K562 (cell line): ENCODE measurements around the gene SEMA6B. TPM values are rescaled to one million over a fixed set of nuclear protein-coding genes. Genes with fewer than 3 reads are reported as not detected.

Experiments
- BCOR ChIP-seq: fragments of 450-650 bp; IDR thresholded peaks from 2 replicates; pipeline ENCODE4 v1.6.1; 2016
- KDM1A ChIP-seq, 2 experiments: fragments of 450-650 bp; IDR thresholded peaks; 2 replicates each; pipeline ENCODE4 v1.6.1; 2016; ENCODE audit warnings: mild to moderate bottlenecking in 2 of 2
- MTF1 ChIP-seq: fragments of 250-450 bp; sonication (Bioruptor Pico); IDR thresholded peaks from 2 replicates; pipeline ENCODE4 v1.9.0; 2021; ENCODE audit warnings: moderate library complexity, mild to moderate bottlenecking, inconsistent platforms, borderline replicate concordance
- MYNN ChIP-seq, 2 experiments: sonication (generic); formaldehyde crosslinking in 1 of 2; IDR thresholded peaks; 2 replicates each; pipeline versions ENCODE4 v1.5.0 to v1.6.1; 2016 to 2020; ENCODE audit warnings: antibody characterized with exemption in 1 of 2, missing genetic modification reagents in 1 of 2
- SMARCB1 ChIP-seq: IDR thresholded peaks from 2 replicates; pipeline ENCODE4 v1.6.1; 2011; ENCODE audit warnings: improper control_type of control experiment, low read depth; ENCODE audit not compliant: insufficient read length
- ZNF121 ChIP-seq: sonication (generic); formaldehyde crosslinking; conservative IDR thresholded peaks from 2 replicates; pipeline ENCODE4 v1.8.0; 2022; ENCODE audit warnings: missing genetic modification reagents
- ZNF140 ChIP-seq: fragments of 250-450 bp; sonication (Bioruptor Pico); IDR thresholded peaks from 2 replicates; pipeline ENCODE4 v1.8.0; 2021; ENCODE audit warnings: moderate library complexity, mild to moderate bottlenecking, inconsistent platforms
- ZNF778 ChIP-seq: fragments of 450-650 bp; formaldehyde crosslinking; IDR thresholded peaks from 2 replicates; pipeline ENCODE4 v1.4.0; 2020; ENCODE audit warnings: mild to moderate bottlenecking, moderate library complexity
- polyA plus RNA-seq, 8 experiments: library from polyadenylated mRNA; depleted of rRNA in 4 of 8; stranded (reverse) in 5 of 8; unstranded in 3 of 8; fragments of >200 nt; fragmentation: Nextera tagmentation in 2 of 8; fragmentation: Illumina TruSeq in 1 of 8; extraction: Ambion mirVana in 2 of 8; extraction: Trizol in 1 of 8; gene quantifications; 2 replicates each; pipeline versions ENCODE4 v1.2.1 to v1.2.3, GENCODE V29; 2011 to 2014; ENCODE audit warnings: inconsistent platforms in 1 of 8, missing spikeins in 1 of 8
- total RNA-seq, 7 experiments: library from RNA; depleted of rRNA in 6 of 7; stranded (reverse); fragments of >200 nt in 6 of 7; fragmentation: Illumina TruSeq in 2 of 7; extraction: Trizol in 2 of 7; gene quantifications; 2 replicates each; pipeline versions ENCODE4 v1.2.1 to v1.2.3, GENCODE V29; 2011 to 2021; ENCODE audit warnings: low replicate concordance in 1 of 7
- TF ChIP-seq, protein P1 (sequence below), 2 experiments: IDR thresholded peaks in 1 of 2; conservative IDR thresholded peaks in 1 of 2; 2 replicates each; pipeline ENCODE4 v1.6.1; 2016; ENCODE audit warnings: low read depth in 2 of 2, mild to moderate bottlenecking in 1 of 2, missing compliant biosample characterization in 1 of 2, missing genetic modification characterization in 1 of 2, moderate library complexity in 1 of 2
- TF ChIP-seq, protein P2 (sequence below), 2 experiments: fragments of 450-650 bp in 1 of 2; sonication (generic) in 1 of 2; formaldehyde crosslinking in 1 of 2; IDR thresholded peaks; 2 replicates each; pipeline versions ENCODE4 v1.7.1 to v1.9.0; 2016 to 2022; ENCODE audit warnings: inconsistent platforms in 1 of 2, mild to moderate bottlenecking in 1 of 2, missing genetic modification reagents in 1 of 2
- TF ChIP-seq, protein P3 (sequence below): fragments of 450-650 bp; formaldehyde crosslinking; conservative IDR thresholded peaks from 2 replicates; pipeline ENCODE4 v1.4.0; 2022; ENCODE audit warnings: mild to moderate bottlenecking, missing genetic modification characterization

The SEMA6B gene
- total and polyA plus RNA-seq, 9 of the 15 experiments (the other 6 are each of a cell fraction or from before 2014, with no cell fraction given) = 0.65 to 4.6 (median 2.5) TPM; not detected in 2

DNA sequence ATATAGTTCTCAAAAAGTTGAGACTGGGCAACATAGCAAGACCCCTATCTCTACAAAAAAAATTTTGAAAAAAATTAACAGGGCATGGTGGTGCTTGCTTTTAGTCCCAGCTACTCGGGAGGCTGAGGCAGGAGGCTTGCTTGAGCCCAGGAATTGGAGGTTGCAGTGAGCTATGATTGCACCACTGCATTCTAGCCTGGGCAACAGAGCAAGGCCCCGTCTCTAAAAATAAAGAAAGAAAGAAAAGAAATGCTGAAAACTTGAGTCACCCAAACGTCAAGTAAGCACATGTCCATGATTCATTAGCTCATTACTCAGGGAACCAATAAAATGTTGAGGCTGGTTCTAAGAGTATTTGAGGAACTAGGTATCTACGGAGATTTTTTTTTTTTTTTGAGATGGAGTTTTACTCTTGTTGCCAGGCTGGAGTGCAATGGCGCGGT lies 33.9 kb upstream of the SEMA6B start (continued):
- TF ChIP-seq, protein P1, sequence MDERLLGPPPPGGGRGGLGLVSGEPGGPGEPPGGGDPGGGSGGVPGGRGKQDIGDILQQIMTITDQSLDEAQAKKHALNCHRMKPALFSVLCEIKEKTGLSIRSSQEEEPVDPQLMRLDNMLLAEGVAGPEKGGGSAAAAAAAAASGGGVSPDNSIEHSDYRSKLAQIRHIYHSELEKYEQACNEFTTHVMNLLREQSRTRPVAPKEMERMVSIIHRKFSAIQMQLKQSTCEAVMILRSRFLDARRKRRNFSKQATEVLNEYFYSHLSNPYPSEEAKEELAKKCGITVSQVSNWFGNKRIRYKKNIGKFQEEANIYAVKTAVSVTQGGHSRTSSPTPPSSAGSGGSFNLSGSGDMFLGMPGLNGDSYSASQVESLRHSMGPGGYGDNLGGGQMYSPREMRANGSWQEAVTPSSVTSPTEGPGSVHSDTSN (CRISPR knock-in tag; IDR thresholded peaks at IDR 0.05; ENCODE audit: low read depth) = no peak
- TF ChIP-seq, protein P1 (tag; conservative IDR thresholded peaks at IDR 0.05; ENCODE audit: low read depth) = peak; percentile 48; the same call in 1 of the 2 replicates
- TF ChIP-seq MTF1 (CRISPR knock-in tag) = no peak
- TF ChIP-seq KDM1A (IDR thresholded peaks at IDR 0.05) = 0 out of 4 replicates have a peak, but pooled peaks have one; percentile 18 to 19
- no peak for TF ChIP-seq ZNF140
- TF ChIP-seq MYNN (IDR thresholded peaks at IDR 0.05) = no peak
- TF ChIP-seq MYNN (CRISPR knock-in tag; IDR thresholded peaks at IDR 0.05) = no peak
- TF ChIP-seq ZNF121 (CRISPR knock-in tag) = peak; percentile 99
- TF ChIP-seq BCOR = peak; percentile 50; the same call in 1 of the 2 replicates
- TF ChIP-seq, protein P2, sequence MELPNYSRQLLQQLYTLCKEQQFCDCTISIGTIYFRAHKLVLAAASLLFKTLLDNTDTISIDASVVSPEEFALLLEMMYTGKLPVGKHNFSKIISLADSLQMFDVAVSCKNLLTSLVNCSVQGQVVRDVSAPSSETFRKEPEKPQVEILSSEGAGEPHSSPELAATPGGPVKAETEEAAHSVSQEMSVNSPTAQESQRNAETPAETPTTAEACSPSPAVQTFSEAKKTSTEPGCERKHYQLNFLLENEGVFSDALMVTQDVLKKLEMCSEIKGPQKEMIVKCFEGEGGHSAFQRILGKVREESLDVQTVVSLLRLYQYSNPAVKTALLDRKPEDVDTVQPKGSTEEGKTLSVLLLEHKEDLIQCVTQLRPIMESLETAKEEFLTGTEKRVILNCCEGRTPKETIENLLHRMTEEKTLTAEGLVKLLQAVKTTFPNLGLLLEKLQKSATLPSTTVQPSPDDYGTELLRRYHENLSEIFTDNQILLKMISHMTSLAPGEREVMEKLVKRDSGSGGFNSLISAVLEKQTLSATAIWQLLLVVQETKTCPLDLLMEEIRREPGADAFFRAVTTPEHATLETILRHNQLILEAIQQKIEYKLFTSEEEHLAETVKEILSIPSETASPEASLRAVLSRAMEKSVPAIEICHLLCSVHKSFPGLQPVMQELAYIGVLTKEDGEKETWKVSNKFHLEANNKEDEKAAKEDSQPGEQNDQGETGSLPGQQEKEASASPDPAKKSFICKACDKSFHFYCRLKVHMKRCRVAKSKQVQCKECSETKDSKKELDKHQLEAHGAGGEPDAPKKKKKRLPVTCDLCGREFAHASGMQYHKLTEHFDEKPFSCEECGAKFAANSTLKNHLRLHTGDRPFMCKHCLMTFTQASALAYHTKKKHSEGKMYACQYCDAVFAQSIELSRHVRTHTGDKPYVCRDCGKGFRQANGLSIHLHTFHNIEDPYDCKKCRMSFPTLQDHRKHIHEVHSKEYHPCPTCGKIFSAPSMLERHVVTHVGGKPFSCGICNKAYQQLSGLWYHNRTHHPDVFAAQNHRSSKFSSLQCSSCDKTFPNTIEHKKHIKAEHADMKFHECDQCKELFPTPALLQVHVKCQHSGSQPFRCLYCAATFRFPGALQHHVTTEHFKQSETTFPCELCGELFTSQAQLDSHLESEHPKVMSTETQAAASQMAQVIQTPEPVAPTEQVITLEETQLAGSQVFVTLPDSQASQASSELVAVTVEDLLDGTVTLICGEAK (IDR thresholded peaks at IDR 0.05) = peak; percentile 56
- TF ChIP-seq, protein P2 (CRISPR knock-in tag; IDR thresholded peaks at IDR 0.05) = no peak
- no peak for TF ChIP-seq SMARCB1
- TF ChIP-seq, protein P3, sequence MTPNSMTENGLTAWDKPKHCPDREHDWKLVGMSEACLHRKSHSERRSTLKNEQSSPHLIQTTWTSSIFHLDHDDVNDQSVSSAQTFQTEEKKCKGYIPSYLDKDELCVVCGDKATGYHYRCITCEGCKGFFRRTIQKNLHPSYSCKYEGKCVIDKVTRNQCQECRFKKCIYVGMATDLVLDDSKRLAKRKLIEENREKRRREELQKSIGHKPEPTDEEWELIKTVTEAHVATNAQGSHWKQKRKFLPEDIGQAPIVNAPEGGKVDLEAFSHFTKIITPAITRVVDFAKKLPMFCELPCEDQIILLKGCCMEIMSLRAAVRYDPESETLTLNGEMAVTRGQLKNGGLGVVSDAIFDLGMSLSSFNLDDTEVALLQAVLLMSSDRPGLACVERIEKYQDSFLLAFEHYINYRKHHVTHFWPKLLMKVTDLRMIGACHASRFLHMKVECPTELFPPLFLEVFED (CRISPR knock-in tag) = no peak
- TF ChIP-seq ZNF778 (CRISPR knock-in tag) = no peak
